ENCODE results near the gene SOS1.

The SOS1 gene

DNA sequence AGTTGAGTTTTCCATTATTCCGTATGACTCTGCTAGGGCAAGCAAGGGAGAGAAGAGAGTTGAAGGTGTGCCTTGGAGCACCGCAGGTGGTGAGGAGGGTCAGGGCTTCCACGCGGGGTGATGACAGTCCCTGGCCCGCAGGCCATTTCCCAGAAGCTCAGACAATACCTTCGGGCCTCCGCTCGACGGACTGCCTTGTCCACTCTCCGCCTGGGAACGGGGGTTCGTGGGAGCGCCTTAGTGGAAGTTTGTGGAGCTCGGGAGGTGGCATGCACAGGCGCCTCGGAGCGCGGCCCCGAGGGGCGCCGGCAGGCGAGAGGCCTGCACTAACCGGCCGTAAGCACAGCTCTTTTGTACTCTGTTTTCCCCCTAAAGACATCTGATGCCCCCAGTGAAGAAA, 161.4 kb downstream of the SOS1 start:
- peak overlapping the region in 1 of 2 donors; percentile 12 for H3K27ac ChIP-seq
- no peaks in the 10 kb centered on the region for H3K36me3 ChIP-seq
- peak overlapping the region; percentile 47 to 60 for H3K4me3 ChIP-seq
- H3K27me3 ChIP-seq = no peaks in the 10 kb centered on the region
- DNase-seq = no peak
- no peak for TF ChIP-seq CTCF (IDR thresholded peaks at IDR 0.05)
- H3K4me1 ChIP-seq = peaks cover 0 to 14% (median 6%) of the 10 kb centered on the region in 4 donors
- H3K9me3 ChIP-seq = no peaks in the 10 kb centered on the region
- intact Hi-C loops (cut with DNase I; ENCODE audit: low total_unique reads) = no loop called here

GRCh38 chr2:38957972-38958371, 162.9 kb downstream of the SOS1 start:
- intact Hi-C loops (cut with DNase I; ENCODE audit: low total_unique reads) = no loop called here
- no peak overlapping the region for H3K4me3 ChIP-seq
- H3K4me1 ChIP-seq = peaks cover 0 to 14% (median 6%) of the 10 kb centered on the region in 4 donors
- no peak overlapping the region for H3K27ac ChIP-seq
- no peaks in the 10 kb centered on the region for H3K36me3 ChIP-seq
- no peaks in the 10 kb centered on the region for H3K27me3 ChIP-seq
- DNase-seq = no peak
- no peak for TF ChIP-seq CTCF (IDR thresholded peaks at IDR 0.05)
- H3K9me3 ChIP-seq = no peaks in the 10 kb centered on the region

- Histone ChIP-seq H3K4me3 (no peak overlapping the region), H3K27ac (no peak overlapping the region), H3K4me1 (peaks cover 0 to 3% (median 0%) of the 10 kb centered on the region in 4 donors), H3K9me3 (no peaks in the 10 kb centered on the region), H3K36me3 (no peaks in the 10 kb centered on the region), H3K27me3 (no peaks in the 10 kb centered on the region)
- DNase-seq = no peak
- intact Hi-C loops (cut with DNase I; ENCODE audit: low total_unique reads) = no loop called here
- TF ChIP-seq CTCF (IDR thresholded peaks at IDR 0.05) = no peak
These were observed 169.1 kb downstream of the SOS1 start for GRCh38 chr2:38951766-38952165.

DNA sequence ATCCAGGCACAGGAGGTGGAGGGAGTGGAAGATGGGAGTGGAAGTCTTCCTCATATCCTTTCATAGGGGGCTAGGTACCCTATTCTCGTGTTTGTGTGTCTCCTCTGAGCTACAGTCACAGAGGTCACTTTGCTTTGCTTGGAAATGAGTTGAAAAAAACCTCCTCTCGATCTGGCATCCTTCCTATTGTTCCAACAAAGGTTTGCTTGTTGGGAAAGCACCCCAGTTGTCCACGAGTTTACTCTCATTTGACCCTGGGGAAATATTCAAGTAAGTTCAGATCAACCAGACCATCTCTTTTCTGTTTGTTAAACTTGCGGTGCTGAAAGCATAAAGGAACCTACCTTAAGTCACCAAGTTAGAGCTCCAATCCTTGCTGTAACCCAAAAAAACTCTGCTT, 171.9 kb downstream of the SOS1 start:
- H3K4me3 ChIP-seq = no peak overlapping the region
- H3K27ac ChIP-seq = no peak overlapping the region
- H3K9me3 ChIP-seq = no peaks in the 10 kb centered on the region
- TF ChIP-seq CTCF (IDR thresholded peaks at IDR 0.05) = no peak
- H3K4me1 ChIP-seq = peaks cover 0 to 3% (median 0%) of the 10 kb centered on the region in 4 donors
- H3K36me3 ChIP-seq = no peaks in the 10 kb centered on the region
- no peak for DNase-seq
- intact Hi-C loops (cut with DNase I; ENCODE audit: low total_unique reads) = no loop called here
- no peaks in the 10 kb centered on the region for H3K27me3 ChIP-seq

DNA sequence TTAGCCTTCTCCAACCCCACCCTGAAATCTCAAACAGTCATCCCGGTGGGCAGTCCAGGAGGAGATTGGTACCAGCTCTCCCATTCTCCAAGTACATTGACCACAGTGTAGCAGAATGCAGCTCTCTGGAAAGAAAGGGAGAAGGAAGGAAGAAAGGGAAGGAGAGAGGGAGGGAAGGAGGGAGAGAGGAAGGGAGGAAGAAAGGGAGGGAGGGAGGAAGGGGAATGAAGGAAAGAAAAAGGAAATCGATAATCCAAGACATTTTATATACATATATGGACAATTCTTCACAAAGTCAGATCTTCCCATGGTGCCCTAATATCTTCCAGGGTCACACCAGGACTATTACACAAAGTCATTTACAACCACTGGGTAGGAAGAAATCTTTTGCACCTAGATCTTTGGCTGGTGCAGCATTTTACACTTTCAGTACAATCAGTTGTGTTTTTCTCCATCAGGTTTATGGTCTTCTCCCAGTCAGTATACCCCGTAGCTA, 172.4 kb downstream of the SOS1 start:
- Histone ChIP-seq H3K4me1 (peaks cover 0 to 3% (median 0%) of the 10 kb centered on the region in 4 donors), H3K27ac (no peak overlapping the region), H3K4me3 (no peak overlapping the region), H3K9me3 (no peaks in the 10 kb centered on the region), H3K36me3 (no peaks in the 10 kb centered on the region), H3K27me3 (no peaks in the 10 kb centered on the region)
- no peak for TF ChIP-seq CTCF (IDR thresholded peaks at IDR 0.05)
- no peak for DNase-seq
- intact Hi-C loops (cut with DNase I; ENCODE audit: low total_unique reads) = no loop called here
